HepG2 (cell line): ENCODE data around the gene ZC3H18. TPM values are rescaled to one million over a fixed set of nuclear protein-coding genes. Genes with fewer than 3 reads are reported as not detected.

Source experiments
- ARHGAP35 ChIP-seq: sonication (generic); formaldehyde crosslinking; IDR thresholded peaks from 2 replicates; pipeline ENCODE4 v1.9.0; 2022; ENCODE audit warnings: mild to moderate bottlenecking, inconsistent platforms, moderate library complexity, missing genetic modification reagents, borderline replicate concordance
- ATF4 ChIP-seq, 2 experiments: fragments of 450-650 bp in 1 of 2; sonication (generic) in 1 of 2; formaldehyde crosslinking; IDR thresholded peaks; 2 replicates each; pipeline versions ENCODE4 v1.5.0 to v1.8.0; 2020 to 2022; ENCODE audit warnings: mild to moderate bottlenecking in 1 of 2, missing genetic modification reagents in 1 of 2
- ELK4 ChIP-seq: sonication (generic); formaldehyde crosslinking; IDR thresholded peaks from 2 replicates; pipeline ENCODE4 v1.9.0; 2021; ENCODE audit warnings: missing genetic modification reagents, borderline replicate concordance
- GATAD2A ChIP-seq: IDR thresholded peaks from 2 replicates; pipeline ENCODE4 v1.6.1; 2016
- KLF6 ChIP-seq: IDR thresholded peaks from 2 replicates; pipeline ENCODE4 v1.8.0; 2016; ENCODE audit warnings: missing biosample characterization, missing genetic modification reagents
- MYC ChIP-seq: sonication (generic); formaldehyde crosslinking; IDR thresholded peaks from 2 replicates; pipeline ENCODE4 v1.9.0; 2021; ENCODE audit warnings: missing genetic modification reagents, borderline replicate concordance
- NCOA5 ChIP-seq: sonication (generic); formaldehyde crosslinking; IDR thresholded peaks from 2 replicates; pipeline ENCODE4 v1.4.0; 2020; ENCODE audit warnings: missing genetic modification reagents
- PAWR ChIP-seq: sonication (generic); formaldehyde crosslinking; IDR thresholded peaks from 2 replicates; pipeline ENCODE4 v1.4.0; 2020; ENCODE audit warnings: missing genetic modification reagents, mild to moderate bottlenecking, borderline replicate concordance
- PLSCR1 ChIP-seq: sonication (generic); formaldehyde crosslinking; IDR thresholded peaks from 2 replicates; pipeline ENCODE4 v1.5.0; 2020; ENCODE audit warnings: missing genetic modification reagents, mild to moderate bottlenecking, borderline replicate concordance
- POLR2G ChIP-seq: fragments of 200-400 bp; formaldehyde crosslinking; IDR thresholded peaks from 2 replicates; pipeline ENCODE4 v1.6.1; 2018; ENCODE audit warnings: mild to moderate bottlenecking, low read depth, low read length, moderate library complexity
- RBAK ChIP-seq: sonication (generic); formaldehyde crosslinking; IDR thresholded peaks from 2 replicates; pipeline ENCODE4 v1.5.1; 2020; ENCODE audit warnings: mild to moderate bottlenecking, missing genetic modification reagents
- SALL1 ChIP-seq: sonication (generic); formaldehyde crosslinking; IDR thresholded peaks from 2 replicates; pipeline ENCODE4 v1.8.0; 2022; ENCODE audit warnings: mild to moderate bottlenecking, missing genetic modification reagents
- SMARCC2 ChIP-seq: fragments of 450-650 bp; IDR thresholded peaks from 2 replicates; pipeline ENCODE4 v1.6.1; 2017; ENCODE audit warnings: antibody characterized with exemption, mild to moderate bottlenecking
- XBP1 ChIP-seq: sonication (generic); formaldehyde crosslinking; IDR thresholded peaks from 2 replicates; pipeline ENCODE4 v1.5.0; 2020; ENCODE audit warnings: missing genetic modification reagents
- ZBTB10 ChIP-seq: sonication (generic); formaldehyde crosslinking; IDR thresholded peaks from 2 replicates; pipeline ENCODE4 v1.4.0; 2020; ENCODE audit warnings: missing genetic modification reagents, borderline replicate concordance
- ZNF121 ChIP-seq: sonication (generic); formaldehyde crosslinking; IDR thresholded peaks from 2 replicates; pipeline ENCODE4 v1.5.0; 2020; ENCODE audit warnings: mild to moderate bottlenecking, missing genetic modification reagents
- ZNF235 ChIP-seq: sonication (generic); formaldehyde crosslinking; IDR thresholded peaks from 2 replicates; pipeline ENCODE4 v1.8.1; 2023; ENCODE audit warnings: mild to moderate bottlenecking, missing genetic modification reagents, borderline replicate concordance
- ZNF260 ChIP-seq: sonication (generic); formaldehyde crosslinking; IDR thresholded peaks from 2 replicates; pipeline ENCODE4 v1.4.0; 2020; ENCODE audit warnings: missing genetic modification reagents, low read depth, mild to moderate bottlenecking, borderline replicate concordance
- ZNF282 ChIP-seq: fragments of 450-650 bp; IDR thresholded peaks from 2 replicates; pipeline ENCODE4 v1.6.1; 2018; ENCODE audit not compliant: partially characterized antibody
- ZNF431 ChIP-seq: sonication (generic); formaldehyde crosslinking; IDR thresholded peaks from 2 replicates; pipeline ENCODE4 v1.9.0; 2022; ENCODE audit warnings: missing genetic modification reagents, low read depth, mild to moderate bottlenecking, borderline replicate concordance
- ZNF577 ChIP-seq: sonication (generic); formaldehyde crosslinking; IDR thresholded peaks from 2 replicates; pipeline ENCODE4 v1.4.0; 2020; ENCODE audit warnings: mild to moderate bottlenecking, low read depth, missing genetic modification reagents, borderline replicate concordance
- ZNF616 ChIP-seq: sonication (generic); formaldehyde crosslinking; IDR thresholded peaks from 2 replicates; pipeline ENCODE4 v1.5.0; 2020; ENCODE audit warnings: low read depth, mild to moderate bottlenecking, missing genetic modification reagents
- ZNF619 ChIP-seq: sonication (generic); formaldehyde crosslinking; IDR thresholded peaks from 2 replicates; pipeline ENCODE4 v1.4.0; 2020; ENCODE audit warnings: mild to moderate bottlenecking, missing genetic modification reagents
- polyA plus RNA-seq, 8 experiments: library from polyadenylated mRNA; depleted of rRNA in 3 of 8; stranded (reverse) in 7 of 8; unstranded in 1 of 8; fragments of >200 nt; fragmentation: Illumina TruSeq in 4 of 8; extraction: Trizol in 4 of 8; gene quantifications; 2 replicates each; pipeline versions ENCODE4 v1.2.1 to v1.2.3, GENCODE V29; 2011 to 2016; ENCODE audit warnings: low read depth in 4 of 8, missing spikeins in 1 of 8, mixed read lengths in 1 of 8; ENCODE audit not compliant: insufficient read depth in 1 of 8
- total RNA-seq, 5 experiments: library from RNA; depleted of rRNA; stranded (reverse); fragments of >200 nt; fragmentation: Illumina TruSeq; extraction: Trizol; gene quantifications; 2 replicates each; pipeline ENCODE4 v1.2.3, GENCODE V29; 2016; ENCODE audit warnings: low read depth in 1 of 5

ZC3H18 gene
- total and polyA plus RNA-seq, 2 of the 13 experiments (the other 11 are each of a cell fraction or from before 2014, with no cell fraction given), result 11.2 to 27.4 TPM

- TF ChIP-seq NCOA5 (CRISPR knock-in tag) (no peak), ATF4 (CRISPR knock-in tag; IDR thresholded peaks at IDR 0.05) (no peak), ZNF121 (no peak), ZNF577 (no peak), ZNF260 (CRISPR knock-in tag) (no peak), ZBTB10 (CRISPR knock-in tag) (no peak), ZNF282 (no peak), POLR2G (peak; percentile 85), PLSCR1 (CRISPR knock-in tag) (no peak), XBP1 (CRISPR knock-in tag) (peak; percentile 53; the same call in 1 of the 2 replicates), GATAD2A (CRISPR knock-in tag) (no peak), ZNF235 (no peak), MYC (peak; percentile 65), KLF6 (no peak; the same call in 1 of the 2 replicates), ZNF619 (CRISPR knock-in tag) (no peak; the same call in 1 of the 2 replicates), SMARCC2 (no peak), ELK4 (CRISPR knock-in tag) (0 out of 2 replicates have a peak, but pooled peaks have one; percentile 14), PAWR (CRISPR knock-in tag) (no peak), ZNF431 (CRISPR knock-in tag) (no peak), SALL1 (CRISPR knock-in tag) (peak; percentile 73), RBAK (CRISPR knock-in tag) (no peak), ARHGAP35 (CRISPR knock-in tag) (peak; percentile 55; the same call in 1 of the 2 replicates), ZNF616 (CRISPR knock-in tag) (0 out of 2 replicates have a peak, but pooled peaks have one; percentile 42)
These were observed at the start of gene ZC3H18 (continued) for GRCh38 chr16:88569985-88570690.
